DND-41 (cell line): ENCODE data around the gene SYNGR1.

Experiments used
- ATAC-seq: fragments of 200-7000 bp; cut with Tn5 transposase; 3 replicates; pipeline ENCODE4 v1.9.1; 2021; ENCODE audit warnings: low read depth; ENCODE audit not compliant: insufficient read depth
- DNase-seq: peaks from one replicate; pipeline ENCODE4 v3.0.0-alpha.2; 2020
- H2AFZ ChIP-seq: 2 replicates; pipeline ENCODE4 v1.6.0; 2012; ENCODE audit warnings: low read depth, low read length
- H3K27ac ChIP-seq: 2 replicates; pipeline ENCODE4 v1.5.1; 2012; ENCODE audit warnings: low read length, inconsistent platforms
- H3K27me3 ChIP-seq: fragments of 200-600 bp; sonication (generic); 2 replicates; pipeline ENCODE4 v1.6.0; 2012; ENCODE audit warnings: low read length, mild to moderate bottlenecking, inconsistent platforms; ENCODE audit not compliant: insufficient read depth, poor library complexity
- H3K36me3 ChIP-seq: 2 replicates; pipeline ENCODE4 v1.5.1; 2012; ENCODE audit warnings: low read length, inconsistent platforms; ENCODE audit not compliant: insufficient read depth
- H3K4me1 ChIP-seq: 2 replicates; pipeline ENCODE4 v1.5.1; 2012; ENCODE audit warnings: mild to moderate bottlenecking, low read length; ENCODE audit not compliant: insufficient read depth
- H3K4me2 ChIP-seq: 2 replicates; pipeline ENCODE4 v1.6.0; 2012; ENCODE audit warnings: mild to moderate bottlenecking, moderate library complexity, low read length, inconsistent platforms; ENCODE audit not compliant: insufficient read depth
- H3K4me3 ChIP-seq, 2 experiments: fragments of 200-600 bp in 1 of 2; shearing (Covaris generic) in 1 of 2; 2 replicates each; pipeline ENCODE4 v1.5.1; 2012 to 2016; ENCODE audit warnings: inconsistent platforms in 2 of 2, low read length in 2 of 2, mild to moderate bottlenecking in 2 of 2, low read depth in 1 of 2, moderate library complexity in 1 of 2
- H3K79me2 ChIP-seq: 2 replicates; pipeline ENCODE4 v1.6.0; 2012; ENCODE audit warnings: low read length, inconsistent platforms; ENCODE audit not compliant: insufficient read depth
- H3K9ac ChIP-seq: 2 replicates; pipeline ENCODE4 v1.6.0; 2012; ENCODE audit warnings: low read depth, mild to moderate bottlenecking, inconsistent platforms, low read length, moderate library complexity
- H3K9me3 ChIP-seq: 2 replicates; pipeline ENCODE4 v1.5.1; 2012; ENCODE audit warnings: low read length, moderate library complexity, mild to moderate bottlenecking, inconsistent platforms; ENCODE audit not compliant: insufficient read depth, severe bottlenecking
- H4K20me1 ChIP-seq: 2 replicates; pipeline ENCODE4 v1.6.0; 2012; ENCODE audit warnings: low read length; ENCODE audit not compliant: insufficient read depth
- EZH2 ChIP-seq: IDR thresholded peaks from 3 replicates; pipeline ENCODE4 v1.6.1; 2012; ENCODE audit warnings: borderline replicate concordance, low read depth, mild to moderate bottlenecking, moderate library complexity, low read length, inconsistent platforms; ENCODE audit not compliant: severe bottlenecking
- TF ChIP-seq, protein P1 (sequence below): IDR thresholded peaks from 2 replicates; pipeline ENCODE4 v1.5.1; 2012; ENCODE audit warnings: borderline replicate concordance, low read length, moderate library complexity, mild to moderate bottlenecking; ENCODE audit not compliant: poor library complexity, severe bottlenecking; ENCODE audit errors: extremely low read depth

SYNGR1 gene

DNA sequence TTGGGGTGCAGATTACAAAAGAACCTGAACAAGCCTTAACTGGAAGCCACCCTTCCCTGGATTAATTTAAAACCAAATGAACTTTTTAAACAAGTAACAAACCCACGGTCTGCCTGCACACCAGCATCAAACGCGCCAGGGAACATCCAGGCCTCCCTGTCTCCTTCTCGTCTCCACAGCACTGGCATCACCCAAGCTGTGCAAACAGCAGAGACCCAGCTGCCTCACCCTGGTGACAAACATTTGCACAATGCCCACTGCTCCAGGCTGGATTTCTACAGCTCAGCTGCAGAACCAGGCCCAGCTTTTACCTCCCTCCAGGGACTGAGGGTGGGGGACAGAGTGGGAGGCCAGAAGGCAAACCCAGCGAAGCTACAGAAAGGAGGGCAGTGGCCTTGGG is 37.4 kb upstream of the SYNGR1 start:
- TF ChIP-seq EZH2, result no peak
- TF ChIP-seq, protein P1, sequence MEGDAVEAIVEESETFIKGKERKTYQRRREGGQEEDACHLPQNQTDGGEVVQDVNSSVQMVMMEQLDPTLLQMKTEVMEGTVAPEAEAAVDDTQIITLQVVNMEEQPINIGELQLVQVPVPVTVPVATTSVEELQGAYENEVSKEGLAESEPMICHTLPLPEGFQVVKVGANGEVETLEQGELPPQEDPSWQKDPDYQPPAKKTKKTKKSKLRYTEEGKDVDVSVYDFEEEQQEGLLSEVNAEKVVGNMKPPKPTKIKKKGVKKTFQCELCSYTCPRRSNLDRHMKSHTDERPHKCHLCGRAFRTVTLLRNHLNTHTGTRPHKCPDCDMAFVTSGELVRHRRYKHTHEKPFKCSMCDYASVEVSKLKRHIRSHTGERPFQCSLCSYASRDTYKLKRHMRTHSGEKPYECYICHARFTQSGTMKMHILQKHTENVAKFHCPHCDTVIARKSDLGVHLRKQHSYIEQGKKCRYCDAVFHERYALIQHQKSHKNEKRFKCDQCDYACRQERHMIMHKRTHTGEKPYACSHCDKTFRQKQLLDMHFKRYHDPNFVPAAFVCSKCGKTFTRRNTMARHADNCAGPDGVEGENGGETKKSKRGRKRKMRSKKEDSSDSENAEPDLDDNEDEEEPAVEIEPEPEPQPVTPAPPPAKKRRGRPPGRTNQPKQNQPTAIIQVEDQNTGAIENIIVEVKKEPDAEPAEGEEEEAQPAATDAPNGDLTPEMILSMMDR, result no peak
- Histone ChIP-seq H3K36me3 (peaks cover 60% of the 10 kb centered on the region), H4K20me1 (peaks cover 73% of the 10 kb centered on the region), H3K4me1 (peaks cover 30% of the 10 kb centered on the region), H3K27ac (no peak overlapping the region), H3K9me3 (no peaks in the 10 kb centered on the region), H3K4me3 (no peak overlapping the region), H3K4me2 (no peak overlapping the region), H3K79me2 (peaks cover 34% of the 10 kb centered on the region), H3K9ac (no peak overlapping the region), H2AFZ (no peak overlapping the region), H3K27me3 (no peaks in the 10 kb centered on the region)
- ATAC-seq, result no peak
- no peak for DNase-seq

DNA sequence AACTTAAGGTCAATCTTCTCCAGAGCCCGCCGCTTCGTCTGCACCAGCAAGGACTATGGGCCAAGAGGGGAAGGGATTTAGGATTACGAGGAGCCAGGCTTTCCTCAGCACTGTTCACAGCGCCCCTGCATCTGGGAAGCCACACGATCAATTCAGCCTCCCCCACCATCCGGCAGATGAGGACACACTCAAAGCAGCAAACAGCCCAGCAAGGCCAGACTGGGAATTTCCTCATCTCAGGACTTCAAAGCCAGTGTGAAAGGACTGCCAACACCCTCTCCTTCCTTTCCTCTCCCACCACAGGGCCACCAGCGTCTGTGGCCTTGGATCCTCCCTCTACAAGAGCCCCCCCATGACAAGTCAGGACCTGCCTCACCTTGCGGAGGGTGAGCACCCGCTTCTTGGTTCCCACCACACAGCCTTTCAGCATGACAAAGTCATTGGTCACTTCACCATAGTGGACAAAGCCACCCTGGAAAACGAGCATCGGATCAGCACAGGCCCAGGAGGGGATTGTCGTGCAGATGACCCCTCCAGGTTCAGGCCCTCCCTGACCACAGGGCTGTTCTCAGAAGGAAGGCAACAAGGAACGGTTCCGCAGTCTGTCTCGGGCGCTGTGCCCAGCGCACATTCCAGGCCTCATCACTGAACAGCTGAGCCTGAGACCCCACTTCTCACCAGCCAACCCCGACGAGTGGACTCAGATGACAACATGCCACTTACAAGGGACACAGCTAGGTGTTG is 36.4 kb upstream of the SYNGR1 start:
- Histone ChIP-seq H3K4me1 (peaks cover 40% of the 10 kb centered on the region), H2AFZ (no peak overlapping the region), H3K27ac (no peak overlapping the region), H3K36me3 (peaks cover 70% of the 10 kb centered on the region), H3K9me3 (no peaks in the 10 kb centered on the region), H4K20me1 (peaks cover 83% of the 10 kb centered on the region), H3K4me3 (no peak overlapping the region), H3K27me3 (no peaks in the 10 kb centered on the region), H3K9ac (no peak overlapping the region), H3K79me2 (peaks cover 45% of the 10 kb centered on the region), H3K4me2 (no peak overlapping the region)
- DNase-seq (no peak), ATAC-seq (no peak)
- TF ChIP-seq, protein P1, result no peak
- no peak for TF ChIP-seq EZH2

DNA sequence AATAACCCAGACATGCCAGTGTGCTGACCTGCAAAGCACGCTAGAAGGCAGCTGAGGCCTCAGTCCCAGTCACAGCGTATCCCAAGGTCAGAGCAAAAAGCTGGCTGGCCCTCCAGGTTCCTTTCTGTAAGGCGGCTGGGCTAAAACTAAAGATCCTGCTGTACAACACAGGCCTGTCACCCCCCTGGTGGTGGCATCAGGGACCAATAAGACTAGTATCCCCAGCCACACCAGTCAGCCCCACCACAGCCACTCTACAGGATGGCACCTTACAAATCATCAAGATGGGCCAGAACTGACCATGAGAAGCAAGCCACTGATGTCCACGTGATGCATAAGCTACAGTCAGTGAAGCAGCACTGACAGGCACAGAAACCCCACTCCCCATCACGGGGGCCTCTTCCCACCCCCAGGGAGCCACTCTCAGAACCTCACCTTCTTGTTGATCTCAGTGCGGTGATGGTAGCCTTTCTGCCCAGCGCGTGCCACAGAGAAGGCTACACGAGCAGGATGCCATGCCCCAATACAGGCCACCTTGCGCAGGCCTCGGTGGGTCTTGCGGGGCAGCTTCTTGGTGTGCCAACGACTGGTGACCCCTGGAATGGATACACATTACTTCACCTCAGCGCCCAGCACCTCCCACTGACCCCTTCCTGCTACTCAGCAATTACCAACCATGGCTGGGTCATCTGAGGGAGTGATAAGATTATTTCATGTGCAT is 35.4 kb upstream of the SYNGR1 start:
- Histone ChIP-seq H3K9me3 (no peaks in the 10 kb centered on the region), H3K36me3 (peaks cover 78% of the 10 kb centered on the region), H3K4me3 (no peak overlapping the region), H3K4me2 (peak overlapping the region; percentile 69; the same call in 1 of the 2 replicates), H3K27ac (no peak overlapping the region), H3K27me3 (no peaks in the 10 kb centered on the region), H3K9ac (0 out of 2 replicates have a peak overlapping the region, but pooled peaks have one; percentile 10), H4K20me1 (peaks cover 89% of the 10 kb centered on the region), H3K4me1 (peaks cover 44% of the 10 kb centered on the region), H2AFZ (no peak overlapping the region), H3K79me2 (peaks cover 55% of the 10 kb centered on the region)
- TF ChIP-seq EZH2, result no peak
- TF ChIP-seq, protein P1, result peak; percentile 14
- ATAC-seq (no peak), DNase-seq (no peak)
